WERI-Rb-1 (cell line): ENCODE results near the gene ZNF28.
"Not testable (repeated sequence)": the region's sequence is repeated elsewhere in the genome, so short reads cannot be mapped to it uniquely, and the experiment has no call there.

Experiments
- DNase-seq: peaks from one replicate; pipeline ENCODE4 v3.0.0-alpha.2; 2020
- H3K27ac ChIP-seq: fragments of 250-450 bp; sonication (Bioruptor Pico); 2 replicates; pipeline ENCODE4 v1.5.1; 2020; ENCODE audit warnings: mild to moderate bottlenecking, moderate library complexity
- H3K27me3 ChIP-seq: fragments of 250-450 bp; sonication (Bioruptor Pico); 2 replicates; pipeline ENCODE4 v1.5.1; 2021; ENCODE audit warnings: mild to moderate bottlenecking, low read depth, moderate library complexity; ENCODE audit not compliant: insufficient read depth, severe bottlenecking
- H3K36me3 ChIP-seq: fragments of 250-450 bp; sonication (Bioruptor Pico); 2 replicates; pipeline ENCODE4 v1.5.1; 2020; ENCODE audit warnings: mild to moderate bottlenecking, moderate library complexity
- H3K4me3 ChIP-seq: 2 replicates; pipeline ENCODE4 v1.5.1; 2011; ENCODE audit warnings: low read depth, mild to moderate bottlenecking, control low read depth, low read length
- H3K9me3 ChIP-seq: fragments of 250-450 bp; sonication (Bioruptor Pico); 2 replicates; pipeline ENCODE4 v1.5.1; 2021; ENCODE audit warnings: mild to moderate bottlenecking, moderate library complexity; ENCODE audit not compliant: severe bottlenecking
- TF ChIP-seq, protein P1 (sequence below): IDR thresholded peaks from 2 replicates; pipeline ENCODE4 v1.5.1; 2011; ENCODE audit warnings: low read depth, mild to moderate bottlenecking, control low read depth, inconsistent platforms, low read length

Gene ZNF28

DNA sequence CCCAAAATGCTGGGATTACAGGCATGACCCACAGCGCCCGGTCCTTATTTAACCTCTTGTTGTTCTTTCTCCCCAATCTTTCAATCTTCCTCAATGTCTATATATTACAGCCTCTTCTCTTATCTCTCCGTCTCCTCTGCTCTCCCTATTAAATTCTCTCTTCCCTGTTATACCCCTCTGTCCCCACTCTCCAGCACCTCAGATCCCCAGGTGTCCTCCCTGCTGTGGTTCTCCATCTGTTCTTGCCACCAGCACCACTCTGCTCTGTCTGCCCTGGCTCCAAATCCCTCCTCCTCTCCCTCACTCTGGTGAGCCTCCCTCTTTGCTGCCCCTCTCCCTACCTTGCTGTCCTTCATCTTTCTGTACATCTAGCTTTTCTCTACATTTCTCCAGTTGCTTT, 35.9 kb downstream of the ZNF28 start:
- peak overlapping the region; percentile 62 for H3K4me3 ChIP-seq
- TF ChIP-seq, protein P1, sequence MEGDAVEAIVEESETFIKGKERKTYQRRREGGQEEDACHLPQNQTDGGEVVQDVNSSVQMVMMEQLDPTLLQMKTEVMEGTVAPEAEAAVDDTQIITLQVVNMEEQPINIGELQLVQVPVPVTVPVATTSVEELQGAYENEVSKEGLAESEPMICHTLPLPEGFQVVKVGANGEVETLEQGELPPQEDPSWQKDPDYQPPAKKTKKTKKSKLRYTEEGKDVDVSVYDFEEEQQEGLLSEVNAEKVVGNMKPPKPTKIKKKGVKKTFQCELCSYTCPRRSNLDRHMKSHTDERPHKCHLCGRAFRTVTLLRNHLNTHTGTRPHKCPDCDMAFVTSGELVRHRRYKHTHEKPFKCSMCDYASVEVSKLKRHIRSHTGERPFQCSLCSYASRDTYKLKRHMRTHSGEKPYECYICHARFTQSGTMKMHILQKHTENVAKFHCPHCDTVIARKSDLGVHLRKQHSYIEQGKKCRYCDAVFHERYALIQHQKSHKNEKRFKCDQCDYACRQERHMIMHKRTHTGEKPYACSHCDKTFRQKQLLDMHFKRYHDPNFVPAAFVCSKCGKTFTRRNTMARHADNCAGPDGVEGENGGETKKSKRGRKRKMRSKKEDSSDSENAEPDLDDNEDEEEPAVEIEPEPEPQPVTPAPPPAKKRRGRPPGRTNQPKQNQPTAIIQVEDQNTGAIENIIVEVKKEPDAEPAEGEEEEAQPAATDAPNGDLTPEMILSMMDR, result no peak
- H3K27ac ChIP-seq, result no peak overlapping the region
- H3K9me3 ChIP-seq, result no peaks in the 10 kb centered on the region
- H3K36me3 ChIP-seq, result no peaks in the 10 kb centered on the region
- DNase-seq, result no peak
- H3K27me3 ChIP-seq, result no peaks in the 10 kb centered on the region

DNA sequence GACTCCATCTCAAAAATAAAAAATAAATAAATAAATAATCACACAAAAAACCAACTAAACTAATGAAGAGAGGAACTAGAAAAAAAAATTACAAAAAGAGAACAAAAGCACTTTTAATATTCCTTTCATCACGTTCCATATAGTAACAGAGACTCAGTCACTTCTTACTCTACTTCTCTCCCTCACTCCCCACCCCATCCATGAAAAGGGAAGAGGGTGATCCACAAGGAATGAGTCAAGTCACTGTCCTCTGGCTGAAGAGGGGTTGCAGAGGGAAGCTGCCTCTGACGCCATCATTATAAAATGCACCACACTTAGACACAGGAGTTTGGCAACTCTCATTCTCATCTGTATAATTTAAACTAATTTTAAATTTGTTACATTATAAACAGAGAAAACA, 38.6 kb downstream of the ZNF28 start:
- not testable (repeated sequence) for H3K27ac ChIP-seq, H3K4me3 ChIP-seq, H3K36me3 ChIP-seq, H3K27me3 ChIP-seq, H3K9me3 ChIP-seq, DNase-seq

DNA sequence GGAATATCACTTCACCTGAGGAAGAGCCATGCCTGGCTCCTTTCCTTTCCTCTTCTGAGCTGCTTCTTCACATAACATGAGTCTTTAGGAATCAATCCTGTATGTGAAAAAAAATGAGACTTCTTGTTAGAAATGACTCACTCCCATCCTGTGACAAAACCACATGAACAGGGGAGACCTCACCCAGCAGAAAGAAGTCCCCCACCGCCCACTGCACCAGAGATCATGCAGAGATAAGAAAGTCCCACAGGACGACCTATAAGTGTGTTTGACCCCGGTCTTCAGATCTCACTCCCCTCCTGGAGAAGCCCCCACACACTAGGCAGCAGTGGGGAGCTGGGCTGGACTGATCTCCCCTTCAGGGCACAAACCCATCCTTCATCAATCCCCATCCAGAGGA, 42.6 kb downstream of the ZNF28 start:
- DNase-seq, result no peak
- no peak overlapping the region for H3K27ac ChIP-seq
- H3K36me3 ChIP-seq, result 0 out of 2 replicates have a peak, but pooled peaks cover 4% of the 10 kb centered on the region
- no peaks in the 10 kb centered on the region for H3K9me3 ChIP-seq
- H3K27me3 ChIP-seq, result no peaks in the 10 kb centered on the region
- no peak overlapping the region for H3K4me3 ChIP-seq
- TF ChIP-seq, protein P1, result no peak

DNA sequence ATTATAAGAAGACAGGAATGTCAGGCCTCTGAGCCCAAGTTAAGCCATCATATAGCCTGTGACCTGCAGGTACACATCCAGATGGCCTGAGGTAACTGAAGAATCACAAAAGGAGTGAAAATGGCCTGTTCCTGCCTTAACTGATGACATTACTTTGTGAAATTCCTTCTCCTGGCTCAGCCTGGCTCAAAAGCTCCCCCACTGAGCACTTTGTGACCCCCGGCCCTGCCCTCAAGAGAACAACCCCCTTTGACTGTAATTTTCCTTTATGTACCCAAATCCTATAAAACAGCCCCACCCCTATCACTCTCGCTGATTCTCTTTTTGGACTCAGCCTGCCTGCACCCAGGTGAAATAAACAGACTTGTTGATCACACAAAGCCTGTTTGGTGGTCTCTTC, 65.0 kb downstream of the ZNF28 start:
- not testable (repeated sequence) for H3K27me3 ChIP-seq, H3K4me3 ChIP-seq, H3K9me3 ChIP-seq, DNase-seq, H3K27ac ChIP-seq, H3K36me3 ChIP-seq

DNA sequence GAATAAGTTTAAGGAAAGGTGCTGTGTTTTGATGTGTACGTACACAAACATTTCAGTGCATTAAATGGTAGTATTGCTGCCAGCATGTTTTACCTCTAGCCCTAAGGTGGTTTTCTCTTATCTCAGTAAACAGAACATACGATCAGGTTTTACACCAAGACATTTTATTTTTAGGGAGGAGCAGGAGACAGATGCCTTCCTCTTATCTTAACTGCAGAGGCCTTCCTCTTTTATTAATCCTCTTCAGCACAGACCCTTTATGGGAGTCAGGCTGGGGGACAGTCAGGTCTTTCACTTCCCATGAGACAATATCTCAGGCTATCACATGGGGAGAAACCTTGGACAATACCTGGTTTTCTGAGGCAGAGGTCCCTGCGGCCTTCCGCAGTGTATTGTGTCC, 71.7 kb downstream of the ZNF28 start:
- DNase-seq, result no peak
- H3K9me3 ChIP-seq, result no peaks in the 10 kb centered on the region
- no peak overlapping the region for H3K4me3 ChIP-seq
- H3K27me3 ChIP-seq, result no peaks in the 10 kb centered on the region
- TF ChIP-seq, protein P1, result no peak
- no peak overlapping the region for H3K27ac ChIP-seq
- H3K36me3 ChIP-seq, result no peaks in the 10 kb centered on the region

DNA sequence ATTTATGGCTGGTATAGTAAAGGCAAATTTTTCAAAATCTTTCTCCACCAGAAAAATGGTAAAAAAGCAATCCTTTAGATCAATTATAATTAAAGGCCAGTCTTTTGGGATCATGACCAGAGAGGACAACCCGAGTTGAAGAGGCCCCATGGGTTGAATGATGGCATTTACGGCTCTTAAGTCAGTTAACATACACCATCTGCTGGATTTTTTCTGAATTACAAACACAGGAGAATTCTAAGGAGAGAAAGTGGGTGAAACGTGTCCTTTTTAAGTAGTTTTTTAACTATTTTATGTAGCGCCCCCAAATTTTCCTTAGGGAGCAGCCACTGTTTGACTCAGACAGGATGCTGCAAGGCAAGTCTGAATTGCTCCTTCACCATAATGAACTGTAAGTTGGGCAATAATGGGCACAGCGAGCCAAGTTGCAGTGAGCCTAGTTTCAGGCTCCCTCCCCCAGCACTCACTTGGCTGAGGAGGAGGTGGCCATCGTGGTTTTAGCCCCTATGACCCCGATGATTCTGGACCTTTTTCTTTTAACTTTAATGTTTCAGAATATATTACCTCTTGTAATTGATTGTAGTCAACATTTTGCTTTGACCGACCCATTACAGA, 73.0 kb downstream of the ZNF28 start:
- TF ChIP-seq, protein P1, result no peak
- Histone ChIP-seq H3K27ac (no peak overlapping the region), H3K27me3 (no peaks in the 10 kb centered on the region), H3K9me3 (no peaks in the 10 kb centered on the region), H3K36me3 (no peaks in the 10 kb centered on the region), H3K4me3 (no peak overlapping the region)
- DNase-seq, result no peak
